Parathyroid adenoma (tissue), 2 donors: ENCODE results near the gene DIMT1.

Experiments
- H2AFZ ChIP-seq: fragments of 300-600 bp; sonication (generic); one replicate; pipeline ENCODE4 v1.7.0; 2017; ENCODE audit warnings: antibody characterized with exemption, mild to moderate bottlenecking
- H3K27ac ChIP-seq: fragments of 300-600 bp; sonication (generic); one replicate; pipeline ENCODE4 v1.7.0; 2017
- H3K27me3 ChIP-seq: fragments of 300-600 bp; sonication (generic); one replicate; pipeline ENCODE4 v1.7.0; 2017; ENCODE audit warnings: low read length; ENCODE audit not compliant: control insufficient read depth, insufficient read depth
- H3K36me3 ChIP-seq: fragments of 300-600 bp; sonication (generic); one replicate; pipeline ENCODE4 v1.7.0; 2017; ENCODE audit warnings: low read length; ENCODE audit not compliant: control insufficient read depth, insufficient read depth
- H3K4me1 ChIP-seq: fragments of 300-600 bp; sonication (generic); one replicate; pipeline ENCODE4 v1.7.0; 2017; ENCODE audit warnings: control low read depth
- H3K4me2 ChIP-seq: fragments of 300-600 bp; sonication (generic); one replicate; pipeline ENCODE4 v1.7.0; 2017; ENCODE audit warnings: low read length
- H3K4me3 ChIP-seq: fragments of 300-600 bp; sonication (generic); one replicate; pipeline ENCODE4 v1.7.0; 2017; ENCODE audit warnings: low read depth, low read length
- H3K79me2 ChIP-seq: fragments of 300-600 bp; sonication (generic); one replicate; pipeline ENCODE4 v1.7.0; 2017; ENCODE audit warnings: control low read depth
- H3K9ac ChIP-seq: fragments of 300-600 bp; sonication (generic); one replicate; pipeline ENCODE4 v1.7.0; 2017; ENCODE audit warnings: mild to moderate bottlenecking
- H3K9me3 ChIP-seq: fragments of 300-600 bp; sonication (generic); one replicate; pipeline ENCODE4 v1.7.0; 2017; ENCODE audit warnings: low read length; ENCODE audit not compliant: control insufficient read depth
- TF ChIP-seq, protein P1 (sequence below): fragments of 300-600 bp; sonication (generic); IDR thresholded peaks from one replicate; pipeline ENCODE4 v1.7.0; 2017; ENCODE audit warnings: antibody characterized with exemption, mild to moderate bottlenecking
- donor health status: primary hyperparathyroidism.

Gene DIMT1

DNA sequence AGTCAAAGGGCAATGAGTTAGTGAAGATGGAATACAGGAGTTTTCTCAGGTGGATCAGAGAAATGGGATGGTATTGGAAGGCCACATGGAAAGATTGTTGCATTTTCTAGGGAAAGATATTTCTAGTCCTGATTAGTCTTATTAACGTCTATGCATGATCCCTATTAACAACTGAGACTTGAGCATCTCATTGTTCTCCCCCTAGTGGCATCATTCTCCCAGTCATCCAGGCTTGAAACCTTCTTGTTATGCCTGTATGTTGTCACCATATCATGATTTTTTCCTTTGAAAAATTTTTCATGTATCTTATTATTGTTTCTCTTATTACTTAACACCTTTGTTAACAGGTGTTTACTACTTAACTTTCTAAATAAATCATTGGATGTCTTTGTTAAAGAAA, 63.3 kb downstream of the DIMT1 start:
- no peak overlapping the region for H3K27ac ChIP-seq
- H3K4me1 ChIP-seq: no peaks in the 10 kb centered on the region
- no peaks in the 10 kb centered on the region for H3K9me3 ChIP-seq
- peaks cover 25% of the 10 kb centered on the region for H3K79me2 ChIP-seq
- no peak overlapping the region for H3K9ac ChIP-seq
- no peaks in the 10 kb centered on the region for H3K36me3 ChIP-seq
- TF ChIP-seq, protein P1, sequence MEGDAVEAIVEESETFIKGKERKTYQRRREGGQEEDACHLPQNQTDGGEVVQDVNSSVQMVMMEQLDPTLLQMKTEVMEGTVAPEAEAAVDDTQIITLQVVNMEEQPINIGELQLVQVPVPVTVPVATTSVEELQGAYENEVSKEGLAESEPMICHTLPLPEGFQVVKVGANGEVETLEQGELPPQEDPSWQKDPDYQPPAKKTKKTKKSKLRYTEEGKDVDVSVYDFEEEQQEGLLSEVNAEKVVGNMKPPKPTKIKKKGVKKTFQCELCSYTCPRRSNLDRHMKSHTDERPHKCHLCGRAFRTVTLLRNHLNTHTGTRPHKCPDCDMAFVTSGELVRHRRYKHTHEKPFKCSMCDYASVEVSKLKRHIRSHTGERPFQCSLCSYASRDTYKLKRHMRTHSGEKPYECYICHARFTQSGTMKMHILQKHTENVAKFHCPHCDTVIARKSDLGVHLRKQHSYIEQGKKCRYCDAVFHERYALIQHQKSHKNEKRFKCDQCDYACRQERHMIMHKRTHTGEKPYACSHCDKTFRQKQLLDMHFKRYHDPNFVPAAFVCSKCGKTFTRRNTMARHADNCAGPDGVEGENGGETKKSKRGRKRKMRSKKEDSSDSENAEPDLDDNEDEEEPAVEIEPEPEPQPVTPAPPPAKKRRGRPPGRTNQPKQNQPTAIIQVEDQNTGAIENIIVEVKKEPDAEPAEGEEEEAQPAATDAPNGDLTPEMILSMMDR: peak; percentile 4
- H3K4me2 ChIP-seq: no peak overlapping the region
- no peak overlapping the region for H3K4me3 ChIP-seq
- H2AFZ ChIP-seq: no peak overlapping the region
- H3K27me3 ChIP-seq: no peaks in the 10 kb centered on the region
